Stimulated activated CD8-positive, alpha-beta memory T cell treated with anti-CD3 and anti-CD28 coated beads, Interleukin-7, amount 100 ng/mL, for 1 hour (primary cell): ENCODE results near the gene SPATA46.

Source experiments
- DNase-seq, 2 donors: peaks; one replicate each; pipeline ENCODE4 v3.0.0-alpha.2; 2020; ENCODE audit warnings: low read depth in 2 of 2

The SPATA46 gene

DNA sequence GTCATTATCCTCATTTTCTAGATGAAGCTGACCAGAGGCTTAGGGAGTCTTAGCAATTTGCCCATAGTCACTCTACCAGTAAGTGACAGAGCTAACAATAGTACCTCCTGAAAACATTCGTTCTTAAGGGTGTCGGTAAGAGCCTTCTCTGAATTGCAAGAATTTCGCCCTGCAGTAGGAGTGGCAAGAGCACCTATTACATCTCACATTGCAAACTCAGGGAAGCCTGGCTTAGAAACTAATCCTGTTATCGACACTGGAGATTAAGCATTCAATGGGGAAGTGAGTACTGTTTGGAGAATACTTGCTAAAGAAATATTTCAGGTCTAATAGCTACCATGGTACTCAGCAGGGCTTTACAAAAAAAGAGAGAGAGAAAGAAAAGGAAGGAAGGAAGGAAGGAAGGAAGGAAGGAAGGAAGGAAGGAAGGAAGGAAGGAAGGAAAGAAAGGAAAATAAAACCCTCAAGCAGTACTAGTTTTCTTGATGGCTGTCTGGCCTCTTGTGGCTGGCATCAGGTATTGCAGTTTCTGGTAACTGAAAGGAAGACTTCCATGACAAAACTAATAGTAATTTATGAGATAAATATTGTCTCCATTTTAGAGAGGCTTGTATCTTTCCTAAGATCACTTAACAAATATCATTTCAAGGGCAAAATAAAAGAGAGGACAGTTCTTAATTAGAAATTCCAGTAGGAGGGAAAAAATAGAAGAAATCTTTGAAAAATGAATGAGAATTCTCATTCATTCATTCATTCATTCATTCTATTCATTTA lies 15.3 kb upstream of the SPATA46 start:
- no peak for DNase-seq

DNA sequence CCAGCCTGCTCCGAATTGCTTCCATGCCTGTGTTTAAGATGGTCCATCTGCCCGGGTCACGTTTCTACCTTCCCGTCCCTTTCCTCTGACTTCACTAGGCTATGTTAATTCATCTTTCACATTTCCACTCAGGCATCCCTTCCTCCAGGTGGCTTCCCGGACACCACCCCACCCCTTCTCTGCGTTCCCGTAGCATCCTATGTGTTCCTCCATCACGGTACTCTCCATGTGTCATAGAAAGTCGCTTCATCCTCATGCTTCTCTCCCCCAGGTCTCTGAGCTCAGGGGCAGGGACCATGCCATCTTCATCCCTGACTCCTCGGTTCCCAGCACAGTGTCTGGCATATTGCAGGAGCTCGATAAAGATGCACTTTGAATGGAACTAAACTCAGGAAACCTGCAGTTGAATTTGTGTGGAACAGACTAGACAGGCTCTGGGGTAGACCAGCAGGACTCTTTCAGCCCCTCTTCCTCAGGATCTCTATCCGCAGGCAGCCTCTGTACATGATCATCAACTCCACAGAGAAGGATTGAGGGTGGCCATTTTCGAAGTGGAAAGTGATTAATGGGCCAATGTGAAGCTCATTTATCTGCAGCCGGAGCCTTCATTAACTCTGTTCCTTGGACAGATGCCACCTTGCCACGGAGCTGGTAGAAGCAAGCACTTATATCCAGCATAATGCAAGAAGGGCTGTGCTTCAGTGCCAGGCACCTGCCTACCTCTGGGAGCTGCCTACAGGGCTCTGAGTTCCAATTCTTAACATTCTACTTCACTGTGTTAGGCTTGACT lies 13.9 kb upstream of the SPATA46 start:
- DNase-seq = no peak

DNA sequence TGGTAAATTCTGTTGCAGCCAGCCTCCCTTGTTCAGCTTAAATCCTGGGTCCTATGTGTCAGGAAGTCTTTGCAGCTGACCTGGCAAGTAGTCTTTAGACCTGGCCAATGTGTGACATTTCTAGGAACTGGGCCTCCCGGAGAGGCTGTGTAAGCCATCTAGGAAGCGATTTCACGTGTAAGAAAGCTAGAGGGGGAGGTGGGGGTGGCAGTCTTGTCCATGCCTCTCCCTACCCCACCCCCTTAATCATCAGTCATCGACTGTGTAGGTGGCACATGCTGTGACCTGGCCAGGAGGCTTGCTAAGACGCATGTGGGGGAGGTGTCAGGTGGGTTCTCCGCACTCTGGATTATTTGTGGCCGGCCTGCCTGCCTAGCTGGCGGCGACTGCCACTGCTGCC lies 13.3 kb upstream of the SPATA46 start:
- DNase-seq = no peak

DNA sequence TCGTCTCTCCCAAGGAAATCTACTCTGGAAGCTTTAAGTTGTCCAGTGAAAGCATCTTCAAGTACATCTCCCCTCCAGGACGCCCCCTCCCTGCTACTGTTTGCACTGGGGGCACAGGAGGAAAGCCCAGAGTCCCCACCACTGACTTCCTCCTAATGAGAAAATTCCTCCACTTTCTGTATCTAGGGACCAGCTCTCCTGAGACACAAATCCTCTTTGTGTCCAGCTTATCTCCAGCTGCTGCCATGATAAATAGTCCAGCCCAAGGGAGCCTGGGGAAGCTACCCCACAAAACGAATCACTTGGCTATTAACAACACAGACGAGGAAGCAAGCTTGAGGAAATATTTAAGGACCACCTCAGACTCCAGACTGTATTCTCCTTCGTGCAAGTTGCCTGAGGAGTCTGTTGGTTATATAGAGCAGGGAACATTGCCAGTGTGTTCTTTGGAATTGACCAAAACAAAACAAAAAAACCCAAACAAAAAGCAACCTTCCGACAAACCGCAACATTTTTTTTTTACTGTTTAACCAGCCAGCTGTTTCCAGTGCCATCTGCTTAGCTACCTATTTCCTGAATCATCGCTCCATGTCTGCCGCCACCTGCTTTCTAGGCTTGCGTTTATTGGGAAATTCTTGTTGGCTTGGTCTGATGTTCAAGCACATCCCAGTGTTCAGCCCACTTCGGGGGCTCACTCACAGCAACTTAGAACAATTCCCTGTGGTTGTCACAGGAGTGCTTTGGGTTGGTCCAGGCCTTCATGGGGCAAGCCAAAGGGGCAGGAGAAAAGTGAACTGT lies 12.6 kb upstream of the SPATA46 start:
- DNase-seq = no peak

DNA sequence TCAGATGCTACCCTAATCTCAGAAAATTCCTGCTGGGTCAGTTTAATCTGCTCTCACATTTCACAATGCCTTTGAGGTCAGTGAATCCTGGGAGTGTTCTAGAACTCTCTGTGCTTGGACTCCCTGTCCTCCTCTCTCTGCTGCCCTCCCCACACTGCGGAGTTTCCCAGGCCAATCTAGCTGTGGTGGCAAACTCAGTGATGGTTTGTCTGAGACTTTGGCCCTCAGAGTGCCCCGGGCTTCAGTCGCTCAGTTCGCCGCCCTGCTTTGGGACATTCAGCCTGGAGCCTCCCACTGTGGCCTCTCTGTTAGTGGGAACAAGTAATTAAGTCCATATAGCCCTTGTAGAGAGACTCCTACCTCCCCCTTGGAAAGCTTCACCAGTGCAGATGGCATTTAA lies 12.0 kb upstream of the SPATA46 start:
- DNase-seq = no peak

DNA sequence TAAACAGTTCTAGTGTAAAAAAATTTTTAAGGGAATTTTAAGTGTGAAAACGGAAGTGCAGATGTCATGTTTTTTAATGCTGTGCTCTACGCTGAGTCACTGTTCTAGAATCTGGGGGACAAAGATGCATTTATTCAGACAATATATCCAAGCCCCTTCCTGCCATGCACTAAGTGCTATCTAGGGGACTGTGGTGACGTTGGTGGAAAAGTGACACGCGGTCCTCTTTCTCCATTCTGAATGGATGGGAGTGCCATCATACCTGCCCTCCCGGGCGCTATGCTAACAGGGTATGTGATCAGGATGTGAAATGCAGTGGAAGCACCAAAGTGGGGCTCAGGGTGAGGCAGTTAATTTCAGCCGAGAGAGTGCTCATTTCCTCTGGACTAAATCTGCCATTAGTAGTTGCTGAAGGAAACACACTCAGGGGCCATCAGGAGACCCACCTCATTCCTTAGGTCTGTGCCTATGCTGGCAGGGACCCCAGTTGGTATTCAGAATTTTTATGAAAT lies 11.5 kb upstream of the SPATA46 start:
- DNase-seq = no peak

DNA sequence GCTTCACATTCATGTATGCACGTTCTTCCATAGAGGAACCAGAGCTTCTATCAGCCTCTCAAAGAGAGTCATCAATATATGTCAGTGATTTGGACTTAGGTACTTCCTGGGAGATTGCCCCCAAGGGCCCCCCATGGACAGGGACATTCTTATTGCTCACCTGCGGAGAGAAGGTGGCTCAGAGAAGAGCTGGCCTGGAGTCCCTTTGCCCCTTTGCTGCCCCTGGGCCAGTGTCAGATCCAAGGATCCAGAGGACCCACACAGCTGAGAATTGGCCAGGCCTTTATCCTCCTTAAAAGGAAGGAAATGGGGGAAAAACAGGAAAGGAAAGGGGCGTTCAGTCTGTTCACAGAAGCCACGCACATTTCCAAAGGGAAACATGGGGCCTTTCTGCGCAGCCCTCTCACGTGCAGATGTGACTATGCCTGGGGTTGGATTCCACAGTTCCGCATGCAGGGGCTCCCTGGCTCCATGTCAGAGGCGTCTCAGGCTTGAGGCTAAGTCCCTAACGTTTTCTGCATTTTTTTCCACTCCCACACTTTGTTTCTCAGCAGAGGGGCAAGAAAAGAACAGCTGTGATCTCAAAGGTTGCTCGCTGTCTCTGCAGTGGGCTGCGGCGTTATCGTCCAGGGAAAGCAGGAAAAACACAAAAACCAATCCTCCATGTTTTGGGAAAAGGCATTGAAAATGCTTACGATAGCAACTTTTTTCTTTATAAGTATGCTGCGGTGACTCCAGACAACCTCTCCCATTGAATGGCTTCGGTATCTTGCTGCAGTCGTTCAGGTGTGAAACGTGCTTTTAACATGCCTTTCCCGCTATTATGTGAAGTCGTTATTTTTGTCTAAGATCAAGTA lies 10.8 kb upstream of the SPATA46 start:
- no peak for DNase-seq

DNA sequence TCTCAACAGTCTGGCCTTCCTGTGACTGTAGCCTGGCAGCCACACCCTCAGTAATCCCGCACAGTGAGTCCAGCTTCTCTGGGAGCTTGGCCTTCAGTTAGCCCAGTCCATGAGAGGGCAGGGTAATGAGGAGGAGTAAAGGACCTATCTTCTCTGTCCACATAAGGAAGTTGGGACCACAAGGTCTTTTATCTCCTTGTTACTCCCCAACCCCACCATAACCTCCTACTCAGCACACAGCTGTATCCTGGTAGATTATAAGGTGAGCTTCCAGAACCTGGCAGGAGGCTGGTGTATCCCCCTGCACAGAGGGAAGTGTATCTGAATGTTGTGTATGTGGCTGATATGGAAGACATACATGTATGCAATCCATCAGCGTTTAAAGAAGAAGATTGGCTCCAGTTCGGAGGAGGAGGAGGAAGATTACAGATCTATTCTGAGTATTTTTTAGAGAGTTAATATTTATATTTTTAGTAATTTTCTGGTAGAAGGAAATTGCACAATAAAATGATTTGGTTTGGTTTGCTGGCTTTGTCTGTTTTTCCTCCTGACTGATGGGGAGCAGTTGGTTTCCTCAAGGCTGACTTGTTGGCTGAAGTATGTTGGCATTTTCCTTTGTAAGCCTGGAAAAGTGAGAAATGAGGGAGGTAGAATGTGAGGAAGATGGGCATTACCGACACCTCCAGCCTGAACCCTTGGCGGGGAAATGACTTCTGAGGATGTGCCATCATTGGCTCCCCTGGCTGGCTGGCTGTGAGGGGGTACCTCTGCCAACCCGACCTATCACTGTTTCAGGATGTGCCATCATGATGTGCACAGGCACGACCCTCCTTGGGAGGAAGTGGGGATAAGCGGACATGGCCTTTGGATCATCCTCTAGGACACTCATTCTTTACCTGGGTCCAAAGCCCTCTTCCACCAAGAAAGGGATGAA lies 9.9 kb upstream of the SPATA46 start:
- no peak for DNase-seq

DNA sequence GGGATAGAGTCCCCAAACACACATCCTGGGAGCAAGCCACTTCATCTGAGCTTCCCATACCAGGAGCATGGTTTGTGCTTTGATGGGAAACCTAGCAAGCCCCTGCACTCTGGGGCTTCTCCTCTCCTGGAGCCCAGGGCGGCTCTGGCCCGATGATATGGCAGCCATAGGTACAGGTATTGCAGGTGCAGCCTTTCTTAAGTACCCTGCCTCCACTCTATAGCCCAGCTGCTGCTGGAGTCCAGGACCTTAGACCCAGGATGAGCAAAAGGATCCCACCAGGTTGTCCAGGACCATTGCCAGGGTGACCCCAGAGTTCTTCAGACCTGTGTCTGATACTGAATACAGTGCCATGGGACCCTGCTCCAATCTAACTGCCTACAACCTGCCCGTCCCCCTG lies 9.0 kb upstream of the SPATA46 start:
- DNase-seq = no peak

DNA sequence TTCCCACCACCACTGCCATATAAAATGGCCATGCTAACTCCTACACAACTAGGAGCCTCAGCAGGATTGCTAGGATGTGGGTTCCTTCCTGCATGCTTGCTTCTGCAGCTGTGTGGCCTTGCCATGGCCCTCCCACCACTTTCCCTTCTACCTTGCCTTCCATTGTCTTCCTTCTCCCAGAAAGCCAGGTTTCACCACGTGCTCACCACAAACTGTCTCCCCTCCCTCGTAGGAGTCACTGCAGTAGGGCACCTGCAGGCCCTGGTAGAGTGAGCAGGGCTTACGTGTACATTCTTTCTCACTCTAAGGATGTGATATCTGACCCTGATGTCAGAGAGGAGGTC lies 8.6 kb upstream of the SPATA46 start:
- no peak for DNase-seq

DNA sequence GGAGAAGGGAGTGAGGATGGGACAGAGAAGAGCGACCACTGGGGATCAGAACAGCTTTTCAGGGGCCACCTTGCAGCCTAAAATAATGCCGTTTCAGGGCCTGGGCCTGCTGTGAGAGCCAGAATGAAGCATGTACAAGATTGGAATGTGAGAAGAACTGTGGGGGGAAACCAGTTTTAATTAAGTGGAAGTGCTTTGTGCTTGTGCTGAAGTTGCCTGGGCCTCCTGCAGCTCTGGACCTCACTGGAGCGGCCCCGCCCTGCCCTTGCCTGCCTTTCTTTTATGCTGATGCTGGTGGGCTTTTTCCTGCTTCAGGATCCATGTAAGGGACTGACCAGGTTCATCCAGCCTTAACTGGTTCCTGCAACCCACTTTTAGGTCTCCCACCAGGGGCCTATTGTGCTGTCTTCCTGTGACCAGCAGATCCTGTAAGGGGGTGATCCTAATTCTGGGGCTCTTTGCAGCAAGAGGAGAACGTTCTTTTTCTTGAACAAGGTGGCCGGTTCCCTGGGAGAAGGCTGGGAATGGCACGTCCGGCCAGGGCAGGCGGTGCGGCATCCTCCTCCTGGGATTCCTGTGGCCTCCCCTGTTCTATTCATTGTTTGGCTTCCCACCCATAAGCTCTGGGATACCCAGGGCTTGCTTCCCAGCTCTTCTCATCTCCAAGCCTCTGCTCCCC lies 8.1 kb upstream of the SPATA46 start:
- DNase-seq = no peak

DNA sequence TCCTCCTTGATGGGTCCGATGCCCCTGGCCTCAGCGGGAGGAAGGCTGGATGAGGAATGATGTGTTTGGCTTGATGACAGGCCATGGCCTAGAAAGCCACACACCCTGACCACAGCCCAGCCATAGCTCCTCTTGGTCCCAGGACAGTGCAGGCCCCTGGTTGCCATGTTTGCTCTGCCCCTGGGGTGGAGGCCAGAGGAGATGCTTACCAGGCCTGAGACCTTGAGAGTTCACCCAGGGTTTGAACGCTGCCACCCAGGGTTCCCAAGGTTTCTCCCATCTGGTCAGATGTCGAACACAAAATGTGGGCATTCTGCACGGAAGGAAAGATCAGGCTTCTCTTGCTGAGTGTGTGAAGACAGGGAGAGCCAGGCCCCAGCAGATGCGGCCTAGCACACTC lies 7.5 kb upstream of the SPATA46 start:
- DNase-seq = no peak

DNA sequence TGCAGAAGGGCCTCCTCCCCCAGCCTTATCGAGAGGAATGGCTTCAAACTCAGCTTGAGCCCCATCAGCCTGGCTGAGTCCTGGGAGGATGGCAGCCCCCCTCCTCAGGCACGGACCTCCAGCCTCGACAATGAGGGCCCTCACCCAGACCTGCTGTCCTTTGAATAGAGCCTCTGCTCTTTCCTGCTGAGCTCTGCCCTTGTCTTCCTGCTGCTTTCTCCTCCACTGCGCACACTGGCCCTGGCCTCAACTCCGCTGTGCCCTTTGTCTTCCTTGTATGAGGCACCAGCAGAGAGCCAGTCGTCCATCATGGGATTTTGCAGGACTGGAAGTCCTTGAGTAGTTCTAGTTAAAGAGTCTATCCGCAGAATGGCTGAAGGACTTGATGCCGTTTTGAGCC lies 6.9 kb upstream of the SPATA46 start:
- no peak for DNase-seq

DNA sequence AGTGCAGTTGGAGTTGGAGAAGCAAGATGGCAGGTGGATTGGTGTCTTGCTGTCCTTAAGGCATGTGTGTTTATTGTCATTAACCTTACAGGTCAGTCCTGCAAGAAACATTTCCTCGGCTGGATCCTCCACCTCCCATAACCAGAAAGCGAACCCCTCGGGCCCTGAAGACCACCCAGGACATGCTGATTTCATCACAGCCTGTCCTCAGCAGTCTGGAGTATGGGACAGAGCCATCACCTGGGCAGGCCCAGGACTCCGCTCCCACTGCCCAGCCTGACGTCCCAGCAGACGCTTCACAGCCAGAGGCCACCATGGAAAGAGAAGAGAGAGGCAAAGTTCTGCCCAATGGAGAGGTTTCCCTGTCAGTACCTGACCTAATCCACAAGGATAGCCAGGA lies 6.4 kb upstream of the SPATA46 start:
- no peak for DNase-seq

DNA sequence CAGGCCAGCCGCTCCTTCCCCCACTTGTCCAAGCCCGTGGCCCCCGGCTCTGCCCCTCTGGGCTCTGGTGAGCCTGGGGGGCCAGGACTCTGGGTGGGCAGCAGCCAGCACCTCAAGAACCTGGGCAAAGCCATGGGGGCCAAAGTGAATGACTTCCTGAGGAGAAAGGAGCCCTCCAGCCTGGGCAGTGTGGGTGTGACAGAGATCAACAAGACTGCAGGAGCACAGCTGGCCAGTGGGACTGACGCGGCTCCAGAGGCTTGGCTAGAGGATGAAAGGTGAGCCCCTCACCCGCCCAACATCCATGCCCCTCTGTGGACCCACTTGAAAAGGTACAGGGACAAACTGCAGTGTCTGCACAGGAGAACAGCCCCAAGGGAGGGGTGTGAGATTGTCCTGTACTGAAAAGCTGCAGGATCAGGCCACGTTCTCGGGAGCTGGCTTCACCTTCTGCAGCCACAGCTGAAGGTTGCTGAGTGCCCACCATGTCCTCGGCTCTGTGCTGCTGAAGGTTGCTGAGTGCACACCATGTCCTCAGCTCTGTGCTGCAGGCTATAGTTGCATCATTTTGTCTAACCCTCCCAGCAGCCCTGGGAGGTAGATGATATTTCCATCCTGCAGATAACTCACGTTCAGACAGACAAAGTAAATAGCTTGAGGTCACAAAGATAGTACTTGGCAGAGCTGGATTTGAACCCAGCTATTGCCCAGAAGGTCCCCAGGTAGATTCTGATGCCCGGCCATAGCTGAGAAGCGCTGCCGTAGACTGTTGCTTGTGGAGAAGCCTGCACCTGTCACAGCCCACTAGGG lies 5.5 kb upstream of the SPATA46 start:
- no peak for DNase-seq

DNA sequence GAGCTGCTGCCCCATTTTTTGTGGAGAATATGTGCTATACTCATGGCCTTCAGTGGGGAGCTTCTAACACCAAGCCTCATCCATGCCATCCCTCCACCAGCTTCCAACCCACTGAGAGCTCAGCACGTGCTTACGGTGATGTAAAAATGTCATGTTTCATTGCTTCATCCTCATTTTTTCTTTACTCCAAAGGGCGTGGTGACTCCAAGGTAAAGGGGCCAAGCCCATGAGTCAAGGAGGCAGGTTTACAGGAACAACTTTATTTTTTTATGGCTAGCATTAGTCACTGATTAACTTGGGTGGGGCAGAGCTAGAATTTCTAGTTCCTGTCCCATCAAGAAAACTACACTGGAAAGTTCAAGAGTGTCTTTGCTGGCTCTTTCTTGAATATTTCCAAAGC lies 4.7 kb upstream of the SPATA46 start, which contains the start of gene C1orf226:
TSS of gene C1orf226 (plus strand) at position 346 of the 400 bp plus-strand sequence. CDS start 174 bp downstream, outside the sequence.
- no peak for DNase-seq

DNA sequence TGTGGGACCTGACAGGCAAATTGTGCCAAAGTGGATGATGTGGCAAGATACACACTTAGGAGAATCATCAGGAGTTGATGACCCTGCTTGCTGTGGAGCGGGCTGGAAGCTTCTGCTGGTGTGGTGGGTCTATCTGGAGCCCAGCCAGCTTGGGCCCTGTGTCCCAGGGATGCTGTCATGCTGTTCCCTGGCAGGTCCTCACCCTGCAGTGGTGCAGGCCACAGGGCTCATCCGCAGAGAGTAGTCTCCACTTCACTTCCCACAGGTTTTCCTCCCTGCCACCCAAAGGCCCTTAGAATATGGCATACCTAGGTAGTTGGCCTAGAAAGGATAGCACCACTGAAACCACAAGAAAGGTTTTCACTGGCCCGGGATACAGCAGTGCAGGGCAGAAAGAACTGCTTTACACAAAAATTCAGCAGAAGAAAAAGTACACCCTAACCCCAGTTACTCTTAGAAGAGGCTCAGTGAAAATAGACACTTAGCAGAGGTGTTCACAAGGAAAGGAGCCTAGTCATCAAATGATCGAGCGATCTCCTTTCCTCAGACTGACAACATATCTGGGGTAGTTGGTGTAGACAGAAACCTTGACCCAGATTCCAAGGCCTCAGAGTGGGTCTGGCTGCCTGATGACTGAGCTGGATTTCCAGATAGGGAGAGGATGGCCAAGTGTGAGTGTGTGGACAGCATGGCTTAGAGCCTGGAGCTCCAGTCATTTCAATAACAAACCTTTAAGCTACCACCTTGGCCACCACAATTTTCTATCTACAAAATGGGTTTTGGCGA lies 3.6 kb upstream of the SPATA46 start:
- DNase-seq = no peak

DNA sequence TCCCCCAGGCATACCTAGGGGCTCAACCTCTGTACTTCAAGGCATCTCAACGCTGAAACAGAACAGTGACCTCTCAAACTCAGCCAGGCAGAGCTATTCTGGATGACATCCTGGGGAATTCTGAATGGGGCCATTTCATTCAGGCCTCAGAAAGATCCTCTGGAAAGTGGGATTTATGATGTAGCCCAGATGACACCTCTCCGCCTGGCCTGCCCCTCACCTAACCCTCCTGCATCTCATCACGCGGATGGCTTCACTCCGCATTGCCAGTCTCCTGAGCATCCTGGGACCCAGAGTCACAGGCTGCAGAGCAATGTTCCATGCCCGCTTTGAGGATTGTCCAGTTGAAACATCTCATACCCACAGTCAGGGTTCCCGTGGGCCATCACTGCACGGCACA lies 1.2 kb downstream of the SPATA46 start:
- DNase-seq = no peak
